ENCODE results near the gene HAGH.

The HAGH gene

GRCh38 chr16:1818204-1818872 is 8.3 kb downstream of the HAGH start:
- no peak for ATAC-seq
- TF ChIP-seq, protein P1, sequence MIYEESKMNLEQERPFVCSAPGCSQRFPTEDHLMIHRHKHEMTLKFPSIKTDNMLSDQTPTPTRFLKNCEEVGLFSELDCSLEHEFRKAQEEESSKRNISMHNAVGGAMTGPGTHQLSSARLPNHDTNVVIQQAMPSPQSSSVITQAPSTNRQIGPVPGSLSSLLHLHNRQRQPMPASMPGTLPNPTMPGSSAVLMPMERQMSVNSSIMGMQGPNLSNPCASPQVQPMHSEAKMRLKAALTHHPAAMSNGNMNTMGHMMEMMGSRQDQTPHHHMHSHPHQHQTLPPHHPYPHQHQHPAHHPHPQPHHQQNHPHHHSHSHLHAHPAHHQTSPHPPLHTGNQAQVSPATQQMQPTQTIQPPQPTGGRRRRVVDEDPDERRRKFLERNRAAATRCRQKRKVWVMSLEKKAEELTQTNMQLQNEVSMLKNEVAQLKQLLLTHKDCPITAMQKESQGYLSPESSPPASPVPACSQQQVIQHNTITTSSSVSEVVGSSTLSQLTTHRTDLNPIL (CRISPR knock-in tag; IDR thresholded peaks at IDR 0.05; ENCODE audit: low read depth), result no peak
- TF ChIP-seq TOX (CRISPR knock-in tag; IDR thresholded peaks at IDR 0.05; ENCODE audit: borderline replicate concordance), result no peak
- no peak for TF ChIP-seq ISL1 (CRISPR knock-in tag; IDR thresholded peaks at IDR 0.05)
- TF ChIP-seq, protein P2, sequence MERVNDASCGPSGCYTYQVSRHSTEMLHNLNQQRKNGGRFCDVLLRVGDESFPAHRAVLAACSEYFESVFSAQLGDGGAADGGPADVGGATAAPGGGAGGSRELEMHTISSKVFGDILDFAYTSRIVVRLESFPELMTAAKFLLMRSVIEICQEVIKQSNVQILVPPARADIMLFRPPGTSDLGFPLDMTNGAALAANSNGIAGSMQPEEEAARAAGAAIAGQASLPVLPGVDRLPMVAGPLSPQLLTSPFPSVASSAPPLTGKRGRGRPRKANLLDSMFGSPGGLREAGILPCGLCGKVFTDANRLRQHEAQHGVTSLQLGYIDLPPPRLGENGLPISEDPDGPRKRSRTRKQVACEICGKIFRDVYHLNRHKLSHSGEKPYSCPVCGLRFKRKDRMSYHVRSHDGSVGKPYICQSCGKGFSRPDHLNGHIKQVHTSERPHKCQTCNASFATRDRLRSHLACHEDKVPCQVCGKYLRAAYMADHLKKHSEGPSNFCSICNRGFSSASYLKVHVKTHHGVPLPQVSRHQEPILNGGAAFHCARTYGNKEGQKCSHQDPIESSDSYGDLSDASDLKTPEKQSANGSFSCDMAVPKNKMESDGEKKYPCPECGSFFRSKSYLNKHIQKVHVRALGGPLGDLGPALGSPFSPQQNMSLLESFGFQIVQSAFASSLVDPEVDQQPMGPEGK (CRISPR knock-in tag; IDR thresholded peaks at IDR 0.05; ENCODE audit: borderline replicate concordance), result no peak

GRCh38 chr16:1817716-1818115 is 8.9 kb downstream of the HAGH start:
- TF ChIP-seq ESRRG (CRISPR knock-in tag; IDR thresholded peaks at IDR 0.05), result no peak
- TF ChIP-seq POU6F1 (CRISPR knock-in tag; IDR thresholded peaks at IDR 0.05; ENCODE audit: borderline replicate concordance, low read depth), result no peak
- TF ChIP-seq BACH2 (CRISPR knock-in tag; IDR thresholded peaks at IDR 0.05; ENCODE audit: borderline replicate concordance), result no peak
- TF ChIP-seq ZNF70 (CRISPR knock-in tag; IDR thresholded peaks at IDR 0.05), result no peak
- no peak for TF ChIP-seq ZFP30 (CRISPR knock-in tag; IDR thresholded peaks at IDR 0.05)
- TF ChIP-seq TOX (CRISPR knock-in tag; IDR thresholded peaks at IDR 0.05; ENCODE audit: borderline replicate concordance), result no peak
- no peak for TF ChIP-seq CSDC2 (CRISPR knock-in tag; IDR thresholded peaks at IDR 0.05)
- no peak for TF ChIP-seq TCF4 (CRISPR knock-in tag; IDR thresholded peaks at IDR 0.05; ENCODE audit: borderline replicate concordance)
- TF ChIP-seq RARB (CRISPR knock-in tag; IDR thresholded peaks at IDR 0.05), result no peak
- TF ChIP-seq, protein P3, sequence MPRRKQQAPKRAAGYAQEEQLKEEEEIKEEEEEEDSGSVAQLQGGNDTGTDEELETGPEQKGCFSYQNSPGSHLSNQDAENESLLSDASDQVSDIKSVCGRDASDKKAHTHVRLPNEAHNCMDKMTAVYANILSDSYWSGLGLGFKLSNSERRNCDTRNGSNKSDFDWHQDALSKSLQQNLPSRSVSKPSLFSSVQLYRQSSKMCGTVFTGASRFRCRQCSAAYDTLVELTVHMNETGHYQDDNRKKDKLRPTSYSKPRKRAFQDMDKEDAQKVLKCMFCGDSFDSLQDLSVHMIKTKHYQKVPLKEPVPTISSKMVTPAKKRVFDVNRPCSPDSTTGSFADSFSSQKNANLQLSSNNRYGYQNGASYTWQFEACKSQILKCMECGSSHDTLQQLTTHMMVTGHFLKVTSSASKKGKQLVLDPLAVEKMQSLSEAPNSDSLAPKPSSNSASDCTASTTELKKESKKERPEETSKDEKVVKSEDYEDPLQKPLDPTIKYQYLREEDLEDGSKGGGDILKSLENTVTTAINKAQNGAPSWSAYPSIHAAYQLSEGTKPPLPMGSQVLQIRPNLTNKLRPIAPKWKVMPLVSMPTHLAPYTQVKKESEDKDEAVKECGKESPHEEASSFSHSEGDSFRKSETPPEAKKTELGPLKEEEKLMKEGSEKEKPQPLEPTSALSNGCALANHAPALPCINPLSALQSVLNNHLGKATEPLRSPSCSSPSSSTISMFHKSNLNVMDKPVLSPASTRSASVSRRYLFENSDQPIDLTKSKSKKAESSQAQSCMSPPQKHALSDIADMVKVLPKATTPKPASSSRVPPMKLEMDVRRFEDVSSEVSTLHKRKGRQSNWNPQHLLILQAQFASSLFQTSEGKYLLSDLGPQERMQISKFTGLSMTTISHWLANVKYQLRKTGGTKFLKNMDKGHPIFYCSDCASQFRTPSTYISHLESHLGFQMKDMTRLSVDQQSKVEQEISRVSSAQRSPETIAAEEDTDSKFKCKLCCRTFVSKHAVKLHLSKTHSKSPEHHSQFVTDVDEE (CRISPR knock-in tag; IDR thresholded peaks at IDR 0.05), result no peak
- TF ChIP-seq, protein P1 (CRISPR knock-in tag; IDR thresholded peaks at IDR 0.05; ENCODE audit: low read depth), result no peak
- TF ChIP-seq ISL1 (CRISPR knock-in tag; IDR thresholded peaks at IDR 0.05), result no peak
- no peak for TF ChIP-seq ZNF8 (CRISPR knock-in tag; IDR thresholded peaks at IDR 0.05)
- no peak for TF ChIP-seq CSRNP3 (CRISPR knock-in tag; IDR thresholded peaks at IDR 0.05)
- TF ChIP-seq SNAI2 (CRISPR knock-in tag; IDR thresholded peaks at IDR 0.05), result no peak
- no peak for TF ChIP-seq OSR1 (CRISPR knock-in tag; IDR thresholded peaks at IDR 0.05)
- no peak for TF ChIP-seq ZNF565 (CRISPR knock-in tag; conservative IDR thresholded peaks at IDR 0.05; ENCODE audit: low read depth)
- TF ChIP-seq ZC3H10 (CRISPR knock-in tag; IDR thresholded peaks at IDR 0.05), result no peak
- TF ChIP-seq PPARA (CRISPR knock-in tag; IDR thresholded peaks at IDR 0.05; ENCODE audit: borderline replicate concordance), result no peak
- TF ChIP-seq ZFP3 (CRISPR knock-in tag; IDR thresholded peaks at IDR 0.05), result no peak

More at GRCh38 chr16:1817716-1818115, 8.9 kb downstream of the HAGH start:
- ATAC-seq, result no peak
